ENCODE data around the gene HSPB6. TPM values are rescaled to one million over a fixed set of nuclear protein-coding genes. Genes with fewer than 3 reads are reported as not detected.

HSPB6 gene
- total RNA-seq, 1 experiment from 2014 or later: 0.93 TPM

- H3K79me2 ChIP-seq (ENCODE audit: insufficient read depth, low read length): no peaks in the 10 kb centered on the region
- H3K36me3 ChIP-seq (ENCODE audit: control insufficient read depth in 1 of 2, insufficient read depth in 2 of 2, low read length in 2 of 2): no peaks in the 10 kb centered on the region
- no peak overlapping the region for H3K4me3 ChIP-seq (replicated peaks in 1 of 2; ENCODE audit: low read depth in 1 of 2, low read length in 2 of 2)
- DNase-seq (ENCODE audit: low read depth, low spot score) (no peak), ATAC-seq (no peak)
- no TSS peak for BruUV-seq (replicated peaks)
- H4K20me1 ChIP-seq (ENCODE audit: insufficient read depth): no peaks in the 10 kb centered on the region
- no peak overlapping the region for H2AFZ ChIP-seq (ENCODE audit: low read depth, low read length, poor library complexity, severe bottlenecking)
- ChIA-PET CTCF (no interaction called here), RAD21 (ENCODE audit: low non-redundant PET in 1 of 2, low total read pairs in 2 of 2, uncharacterized antibody in 2 of 2, unreplicated experiment in 2 of 2) (no interaction called here), POLR2A (no interaction called here)
- H3K9me3 ChIP-seq (ENCODE audit: control insufficient read depth in 1 of 2, insufficient read depth in 1 of 2, low read depth in 1 of 2, low read length in 2 of 2): no peaks in the 10 kb centered on the region
- no peaks in the 10 kb centered on the region for H3K9me2 ChIP-seq (ENCODE audit: insufficient read depth)
- H3K4me1 ChIP-seq (ENCODE audit: control insufficient read depth in 1 of 2, insufficient read depth in 2 of 2, low read length in 2 of 2): peaks cover 0 to 5% of the 10 kb centered on the region in 2 experiments; a peak in 2 of 4 replicates
- no peak overlapping the region for H3K27ac ChIP-seq (ENCODE audit: low read depth, low read length)
- TF ChIP-seq SRF (IDR thresholded peaks at IDR 0.05; ENCODE audit: low read depth): no peak
- no peak for TF ChIP-seq ZFX (IDR thresholded peaks at IDR 0.05)
- TF ChIP-seq ELF1 (IDR thresholded peaks at IDR 0.05; ENCODE audit: borderline replicate concordance, low read depth): no peak
- no peak for TF ChIP-seq CBX3 (IDR thresholded peaks at IDR 0.05; ENCODE audit: low read depth)
- no peak for TF ChIP-seq RAD21 (IDR thresholded peaks at IDR 0.05; ENCODE audit: low read depth)
- no peak for TF ChIP-seq POLR2A (IDR thresholded peaks at IDR 0.05; ENCODE audit: borderline replicate concordance, extremely low read depth, insufficient read depth, insufficient read length)
- no peak for TF ChIP-seq FOSL1 (IDR thresholded peaks at IDR 0.05; ENCODE audit: low read depth)
- TF ChIP-seq JUND (IDR thresholded peaks at IDR 0.05): no peak
- TF ChIP-seq, protein P1, sequence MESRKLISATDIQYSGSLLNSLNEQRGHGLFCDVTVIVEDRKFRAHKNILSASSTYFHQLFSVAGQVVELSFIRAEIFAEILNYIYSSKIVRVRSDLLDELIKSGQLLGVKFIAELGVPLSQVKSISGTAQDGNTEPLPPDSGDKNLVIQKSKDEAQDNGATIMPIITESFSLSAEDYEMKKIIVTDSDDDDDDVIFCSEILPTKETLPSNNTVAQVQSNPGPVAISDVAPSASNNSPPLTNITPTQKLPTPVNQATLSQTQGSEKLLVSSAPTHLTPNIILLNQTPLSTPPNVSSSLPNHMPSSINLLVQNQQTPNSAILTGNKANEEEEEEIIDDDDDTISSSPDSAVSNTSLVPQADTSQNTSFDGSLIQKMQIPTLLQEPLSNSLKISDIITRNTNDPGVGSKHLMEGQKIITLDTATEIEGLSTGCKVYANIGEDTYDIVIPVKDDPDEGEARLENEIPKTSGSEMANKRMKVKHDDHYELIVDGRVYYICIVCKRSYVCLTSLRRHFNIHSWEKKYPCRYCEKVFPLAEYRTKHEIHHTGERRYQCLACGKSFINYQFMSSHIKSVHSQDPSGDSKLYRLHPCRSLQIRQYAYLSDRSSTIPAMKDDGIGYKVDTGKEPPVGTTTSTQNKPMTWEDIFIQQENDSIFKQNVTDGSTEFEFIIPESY (IDR thresholded peaks at IDR 0.05; ENCODE audit: extremely low read depth, insufficient replicate concordance, low read length): no peak
- TF ChIP-seq EGR1 (IDR thresholded peaks at IDR 0.05; ENCODE audit: low read depth): no peak
- TF ChIP-seq EZH2 (IDR thresholded peaks at IDR 0.05): no peak
- TF ChIP-seq MAX (IDR thresholded peaks at IDR 0.05): no peak
- TF ChIP-seq ZNF274 (IDR thresholded peaks at IDR 0.05; ENCODE audit: low read depth, low read length): no peak
- TF ChIP-seq EZH2phosphoT487 (IDR thresholded peaks at IDR 0.05; ENCODE audit: borderline replicate concordance): no peak
- H3K27me3 ChIP-seq (ENCODE audit: insufficient read depth, low read length): no peaks in the 10 kb centered on the region
- intact Hi-C loops (cut with micrococcal nuclease): no loop called here
- no peak overlapping the region for H3K9ac ChIP-seq (ENCODE audit: low read length)
- no peak overlapping the region for H3K4me2 ChIP-seq (ENCODE audit: low read length)
These were observed 35.0 kb upstream of the HSPB6 start for GRCh38 chr19:35791814-35792279.
